Keratinocyte (primary cell): ENCODE measurements around the gene OSBPL1A. TPM values are rescaled to one million over a fixed set of nuclear protein-coding genes. Genes with fewer than 3 reads are reported as not detected.

Experiments
- DNase-seq: peaks from one replicate; pipeline ENCODE4 v3.0.0-alpha.2; 2011; ENCODE audit warnings: low read depth, missing footprints, low spot score
- FAIRE-seq: peaks from 2 replicates; lab custom pipeline; 2011; peaks lifted over from hg19 to GRCh38; lab: Jason Lieb, UNC
- H2AFZ ChIP-seq: 2 replicates; pipeline ENCODE4 v1.6.0; 2012; ENCODE audit warnings: low read length, control low read depth, inconsistent platforms; ENCODE audit not compliant: control insufficient read depth
- H3K27ac ChIP-seq: 2 replicates; pipeline ENCODE4 v1.5.1; 2011; ENCODE audit warnings: low read length; ENCODE audit not compliant: control insufficient read depth, insufficient read depth
- H3K27me3 ChIP-seq: 3 replicates; pipeline ENCODE4 v1.6.0; 2011; ENCODE audit warnings: low read length; ENCODE audit not compliant: control insufficient read depth, insufficient read depth; ENCODE audit errors: extremely low read depth
- H3K36me3 ChIP-seq, 2 experiments: 2 replicates in 1 of 2; 3 replicates in 1 of 2; pipeline ENCODE4 v1.5.1; 2011; ENCODE audit warnings: low read length in 2 of 2, mild to moderate bottlenecking in 1 of 2; ENCODE audit not compliant: control insufficient read depth in 2 of 2, insufficient read depth in 2 of 2; ENCODE audit errors: extremely low read depth in 1 of 2
- H3K4me1 ChIP-seq: 3 replicates; pipeline ENCODE4 v1.5.1; 2011; ENCODE audit warnings: low read length; ENCODE audit not compliant: control insufficient read depth, insufficient read depth; ENCODE audit errors: extremely low read depth
- H3K4me2 ChIP-seq: 3 replicates; pipeline ENCODE4 v1.6.0; 2011; ENCODE audit warnings: low read depth, low read length; ENCODE audit not compliant: control insufficient read depth, insufficient read depth; ENCODE audit errors: extremely low read depth
- H3K4me3 ChIP-seq, 3 experiments: fragments of 200-600 bp in 1 of 3; sonication (generic) in 1 of 3; 2 replicates in 2 of 3; 3 replicates in 1 of 3; pipeline ENCODE4 v1.5.1; 2011 to 2016; ENCODE audit warnings: low read length in 3 of 3, mild to moderate bottlenecking in 3 of 3, control low read depth in 2 of 3, inconsistent platforms in 1 of 3, low read depth in 1 of 3, mixed read lengths in 1 of 3, mixed run types in 1 of 3, moderate library complexity in 1 of 3; ENCODE audit not compliant: control insufficient read depth in 2 of 3, insufficient read depth in 2 of 3; ENCODE audit errors: extremely low read depth in 1 of 3
- H3K79me2 ChIP-seq: 2 replicates; pipeline ENCODE4 v1.6.0; 2012; ENCODE audit warnings: low read length; ENCODE audit not compliant: control insufficient read depth, insufficient read depth
- H3K9ac ChIP-seq: 3 replicates; pipeline ENCODE4 v1.6.0; 2011; ENCODE audit warnings: low read length; ENCODE audit not compliant: control insufficient read depth, insufficient read depth; ENCODE audit errors: extremely low read depth
- H3K9me1 ChIP-seq: 3 replicates; pipeline ENCODE4 v1.6.0; 2011; ENCODE audit warnings: low read length; ENCODE audit not compliant: control insufficient read depth, insufficient read depth; ENCODE audit errors: extremely low read depth
- H3K9me3 ChIP-seq: 2 replicates; pipeline ENCODE4 v1.5.1; 2012; ENCODE audit warnings: low read depth, low read length; ENCODE audit not compliant: control insufficient read depth
- H4K20me1 ChIP-seq: 3 replicates; pipeline ENCODE4 v1.6.0; 2011; ENCODE audit warnings: low read length; ENCODE audit not compliant: control insufficient read depth, insufficient read depth; ENCODE audit errors: extremely low read depth
- CTCF ChIP-seq, 3 experiments: IDR thresholded peaks in 1 of 3; conservative IDR thresholded peaks in 1 of 3; optimal IDR thresholded peaks in 1 of 3; 2 replicates in 2 of 3; 3 replicates in 1 of 3; pipeline versions ENCODE3 to v1.5.1; 2011; ENCODE audit warnings: low read length in 3 of 3, mild to moderate bottlenecking in 3 of 3, moderate library complexity in 2 of 3, control low read depth in 1 of 3, inconsistent platforms in 1 of 3; ENCODE audit not compliant: insufficient read depth in 2 of 3; ENCODE audit errors: extremely low read depth in 1 of 3
- EZH2 ChIP-seq: IDR thresholded peaks from one replicate; pipeline ENCODE4 v1.6.1; 2012; ENCODE audit warnings: inconsistent platforms, mild to moderate bottlenecking, low read length, moderate library complexity
- dilution Hi-C: fragments of 300-500 bp; cut with MboI; formaldehyde crosslinking; loops from one replicate; pipeline ENCODE4 v1.7.0; 2020; ENCODE audit warnings: low sequenced_read_pairs; ENCODE audit not compliant: extremely low pct_ligation_motif_present
- polyA plus RNA-seq, 5 experiments: library from polyadenylated mRNA; depleted of rRNA in 3 of 5; stranded (reverse) in 3 of 5; stranded (forward) in 1 of 5; unstranded in 1 of 5; fragments of >200 nt; gene quantifications; 1 replicate in 1 of 5; 2 replicates in 3 of 5; 3 replicates in 1 of 5; pipeline versions ENCODE4 v1.2.1 to v1.2.3, GENCODE V29; 2011 to 2012; ENCODE audit warnings: missing spikeins in 2 of 5, low read depth in 1 of 5, low replicate concordance in 1 of 5

Gene OSBPL1A
- polyA plus RNA-seq, 1 donor (not counting 4 experiments of a cell fraction or from before 2014, with no cell fraction given), result 17.7 TPM

GRCh38 chr18:24188120-24188519 is 209.5 kb downstream of the OSBPL1A start:
- no peaks in the 10 kb centered on the region for H3K9me3 ChIP-seq
- dilution Hi-C loops, result no loop called here
- H3K27ac ChIP-seq, result no peak overlapping the region
- H3K79me2 ChIP-seq, result no peaks in the 10 kb centered on the region
- TF ChIP-seq EZH2, result no peak
- no peak for TF ChIP-seq CTCF (optimal IDR thresholded peaks at IDR 0.05 in 1 of 3, IDR thresholded peaks at IDR 0.05 in 1 of 3, conservative IDR thresholded peaks at IDR 0.05 in 1 of 3; ENCODE audit: extremely low read depth in 1 of 3, insufficient read depth in 2 of 3, low read length in 3 of 3)
- FAIRE-seq (no peak), DNase-seq (no peak)
- H3K36me3 ChIP-seq, result no peaks in the 10 kb centered on the region
- peaks cover 15% of the 10 kb centered on the region for H3K4me1 ChIP-seq
- no peaks in the 10 kb centered on the region for H3K27me3 ChIP-seq
- H3K4me3 ChIP-seq, result no peak overlapping the region
- no peaks in the 10 kb centered on the region for H3K9me1 ChIP-seq
- no peak overlapping the region for H3K9ac ChIP-seq
- H3K4me2 ChIP-seq, result no peak overlapping the region
- H2AFZ ChIP-seq, result no peak overlapping the region
- no peaks in the 10 kb centered on the region for H4K20me1 ChIP-seq

GRCh38 chr18:24187689-24188088 is 209.9 kb downstream of the OSBPL1A start:
- no peaks in the 10 kb centered on the region for H3K36me3 ChIP-seq
- no peak overlapping the region for H2AFZ ChIP-seq
- H3K4me1 ChIP-seq, result peaks cover 15% of the 10 kb centered on the region
- no peaks in the 10 kb centered on the region for H3K79me2 ChIP-seq
- H3K4me3 ChIP-seq, result no peak overlapping the region
- H3K9me1 ChIP-seq, result no peaks in the 10 kb centered on the region
- H3K27me3 ChIP-seq, result no peaks in the 10 kb centered on the region
- no peaks in the 10 kb centered on the region for H4K20me1 ChIP-seq
- H3K9me3 ChIP-seq, result no peaks in the 10 kb centered on the region
- H3K27ac ChIP-seq, result no peak overlapping the region
- no peak overlapping the region for H3K9ac ChIP-seq
- FAIRE-seq, result no peak
- no peak for DNase-seq
- no peak for TF ChIP-seq CTCF (optimal IDR thresholded peaks at IDR 0.05 in 1 of 3, IDR thresholded peaks at IDR 0.05 in 1 of 3, conservative IDR thresholded peaks at IDR 0.05 in 1 of 3; ENCODE audit: extremely low read depth in 1 of 3, insufficient read depth in 2 of 3, low read length in 3 of 3)
- no peak for TF ChIP-seq EZH2
- dilution Hi-C loops, result no loop called here
- H3K4me2 ChIP-seq, result no peak overlapping the region
